Measurements from ENCODE around the gene UBE2D4. TPM values are rescaled to one million over a fixed set of nuclear protein-coding genes. Genes with fewer than 3 reads are reported as not detected.
"Not testable (repeated sequence)": the region's sequence is repeated elsewhere in the genome, so short reads cannot be mapped to it uniquely, and the experiment has no call there.

UBE2D4 gene
- polyA plus RNA-seq (ENCODE audit: insufficient read length) = 22.5 TPM
- long read RNA-seq, donor 1, transcript UBE2D4-201 (7 exons, 3,974 nt) = major isoform, 6 of 11 reads
- long read RNA-seq, donor 1, partial matches to known transcripts = 0 of 11 reads
- long read RNA-seq, donor 1, other reads (novel, unspliced or antisense) = 0 of 11 reads
- long read RNA-seq, donor 2, partial matches to known transcripts = 5 of 13 reads
- long read RNA-seq, donor 2, other reads (novel, unspliced or antisense) = 0 of 13 reads
- long read RNA-seq, donor 3, partial matches to known transcripts = 0 of 2 reads
- long read RNA-seq, donor 3, other reads (novel, unspliced or antisense) = 0 of 2 reads
- long read RNA-seq, donor 4, partial matches to known transcripts = 0 of 3 reads
- long read RNA-seq, donor 4, other reads (novel, unspliced or antisense) = 0 of 3 reads
- long read RNA-seq, donor 5, partial matches to known transcripts = 8 of 18 reads
- long read RNA-seq, donor 5, other reads (novel, unspliced or antisense) = 0 of 18 reads
- long read RNA-seq, donor 6, transcript UBE2D4-201 (7 exons, 3,974 nt) = major isoform, 6 of 11 reads
- long read RNA-seq, donor 6, partial matches to known transcripts = 0 of 11 reads
- long read RNA-seq, donor 6, other reads (novel, unspliced or antisense) = 0 of 11 reads
- long read RNA-seq, donor 7, partial matches to known transcripts = 13 of 20 reads
- long read RNA-seq, donor 7, other reads (novel, unspliced or antisense) = 0 of 20 reads
- long read RNA-seq, donor 8, partial matches to known transcripts = 0 of 4 reads
- long read RNA-seq, donor 8, other reads (novel, unspliced or antisense) = 0 of 4 reads

DNA sequence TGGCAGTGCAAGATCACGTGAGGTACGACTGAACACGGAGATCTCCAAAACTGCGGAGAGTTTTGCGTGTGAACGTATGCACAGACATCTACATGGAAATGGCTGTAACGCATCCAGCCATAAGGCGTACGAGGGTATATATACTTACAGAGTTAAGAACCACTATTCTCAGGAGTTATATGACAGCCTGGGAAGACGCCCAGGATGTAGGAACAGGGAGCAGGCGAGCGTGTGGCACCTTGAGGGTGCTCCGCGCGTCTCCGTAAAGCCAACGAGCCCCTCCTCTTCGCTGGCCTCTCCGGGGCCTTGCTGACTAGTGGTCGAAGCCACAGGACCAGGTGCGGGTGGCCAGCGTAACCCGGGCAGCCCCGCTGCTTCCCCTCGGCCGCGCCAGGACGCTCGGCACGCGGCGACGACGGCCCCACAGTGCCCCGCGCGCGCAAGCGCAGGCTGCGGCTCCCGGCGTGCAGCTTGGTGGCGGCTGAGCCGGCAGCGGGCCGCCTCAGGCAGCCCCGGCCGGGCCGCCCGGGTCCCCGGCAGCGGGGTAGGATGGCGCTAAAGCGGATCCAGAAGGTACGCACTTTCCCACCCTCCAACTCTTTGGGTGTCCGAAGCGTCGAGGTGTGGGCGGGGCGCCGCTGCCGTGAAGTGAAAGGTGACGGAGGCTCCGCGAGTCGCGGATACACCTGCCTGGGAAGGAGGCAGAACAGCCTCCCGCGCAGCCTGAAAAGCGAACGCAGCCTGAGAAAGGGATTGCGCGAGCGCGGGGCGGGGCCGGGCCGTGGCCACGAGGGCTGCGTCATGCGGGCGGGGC is at the start of gene UBE2D4:
Gene UBE2D4 (plus strand): TSS at position 453 of the 814 bp plus-strand sequence. CDS start 97 bp downstream, at position 550.
- DNase-seq = peak; percentile 70

DNA sequence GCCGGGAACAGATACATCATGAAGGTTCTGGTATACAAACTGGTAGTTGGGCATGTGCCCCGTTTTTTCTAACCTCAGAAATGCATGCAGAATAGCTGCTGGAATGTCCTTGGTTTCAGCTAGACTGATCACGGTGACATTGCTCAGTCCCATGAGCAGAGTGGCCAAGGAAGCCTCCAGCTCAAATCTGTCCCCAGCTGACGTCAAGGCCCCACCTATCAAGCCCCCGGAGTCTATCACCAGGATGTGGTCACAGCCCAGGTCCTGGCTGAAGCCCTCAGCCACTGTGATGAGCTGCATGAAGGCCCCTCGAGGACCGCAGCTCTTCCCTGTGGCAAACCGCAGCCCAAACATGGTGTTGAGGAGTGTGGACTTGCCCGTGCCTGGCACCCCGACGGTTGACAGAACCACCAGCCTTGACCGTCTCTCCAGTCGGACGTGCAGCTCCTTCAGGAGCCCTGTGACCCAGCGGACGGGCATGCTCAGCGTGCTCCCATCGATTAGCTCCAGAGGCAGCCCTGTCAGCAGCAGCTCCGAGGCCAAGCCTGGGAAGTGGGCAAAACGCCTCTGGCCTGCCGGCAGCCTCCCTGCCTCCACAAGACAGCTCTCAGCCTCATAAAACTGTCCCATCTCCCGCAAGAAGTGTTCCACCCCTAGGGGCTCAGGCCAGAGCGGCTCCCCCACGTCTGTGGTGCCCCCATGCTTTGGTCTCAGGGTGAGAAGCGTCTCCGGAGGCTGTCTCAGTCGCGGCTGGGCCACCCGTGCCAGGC is 49.1 kb upstream of the UBE2D4 start:
- no peak for DNase-seq

DNA sequence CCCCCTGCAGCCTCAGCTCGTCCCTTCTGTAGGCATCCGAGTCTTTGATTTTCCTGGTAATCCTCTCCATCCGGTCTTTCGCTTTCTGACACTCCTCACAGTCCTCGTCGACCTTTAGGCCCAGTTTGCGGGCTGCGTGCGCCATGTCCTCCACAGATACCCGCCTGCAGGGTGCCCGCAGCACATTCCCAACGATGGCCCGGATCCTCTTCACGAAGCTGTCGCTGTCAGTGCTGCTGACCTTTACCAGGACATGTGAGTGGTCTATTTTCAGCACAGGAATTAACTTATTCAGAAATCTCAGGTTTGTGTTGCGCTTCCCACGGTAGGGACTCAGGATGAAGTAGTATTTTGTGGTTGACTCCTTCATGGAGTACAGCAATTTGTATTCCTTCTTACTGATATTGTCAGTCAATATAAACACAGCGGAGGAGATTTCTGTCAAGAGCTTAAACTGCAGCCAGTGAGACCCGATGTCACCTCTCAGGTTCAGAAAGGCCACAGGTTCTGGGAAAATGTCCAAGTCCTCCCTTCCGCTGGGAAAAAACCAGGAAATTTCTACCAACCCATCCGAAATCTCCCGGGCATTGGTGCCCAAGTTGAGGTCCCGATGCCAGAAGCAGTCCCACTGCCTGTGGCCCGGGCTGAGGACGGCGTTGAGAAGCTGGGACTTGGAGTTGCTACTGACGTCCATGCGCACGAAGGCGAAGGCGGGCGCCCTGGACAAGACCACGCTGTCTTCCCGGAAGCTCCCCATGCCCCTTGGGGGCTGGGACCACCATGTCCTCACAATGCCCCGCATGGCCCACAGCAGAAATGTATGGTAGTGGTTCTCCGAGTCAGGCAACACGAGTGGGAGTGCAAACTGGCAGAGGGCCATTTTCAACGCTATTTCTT is 48.0 kb upstream of the UBE2D4 start:
- DNase-seq = no peak

DNA sequence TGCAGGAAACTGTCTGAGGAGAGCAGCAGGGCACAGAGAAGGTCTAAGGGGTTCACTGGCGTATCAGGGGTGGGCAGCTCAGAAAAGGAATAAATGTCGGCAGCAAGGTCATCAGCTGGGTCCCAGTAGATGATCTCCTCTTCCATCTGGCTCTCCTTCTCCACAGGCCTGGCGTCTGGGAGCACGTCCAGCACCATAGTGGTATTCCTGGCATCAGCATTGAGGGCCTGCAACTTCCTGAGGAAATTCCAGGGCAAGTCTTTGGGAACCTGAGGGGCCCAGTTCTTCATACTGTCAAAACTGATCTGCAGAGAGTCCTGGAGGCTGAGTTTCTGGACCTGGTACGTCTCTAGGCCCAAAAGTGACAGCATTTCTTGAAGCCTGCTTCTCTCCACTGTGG is 47.4 kb upstream of the UBE2D4 start:
- no peak for DNase-seq

DNA sequence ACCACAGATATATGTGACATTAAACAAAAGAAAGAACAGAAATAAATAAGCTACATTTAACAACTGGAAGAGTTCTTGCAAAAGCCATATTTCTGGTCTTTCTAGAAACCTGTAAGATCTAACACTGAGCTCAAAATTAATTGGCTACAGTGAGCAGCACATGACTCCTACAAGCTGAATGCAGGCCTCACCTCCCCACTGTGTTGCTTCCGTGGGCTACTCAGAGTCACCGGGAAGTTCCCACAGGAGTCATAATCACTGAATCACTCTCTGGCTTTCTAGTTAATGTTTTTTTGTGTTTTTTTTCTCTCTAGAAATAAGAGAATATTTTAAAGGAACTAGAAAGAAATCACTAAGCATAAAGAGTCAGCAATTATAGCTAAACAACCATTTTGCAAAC is 46.8 kb upstream of the UBE2D4 start:
- DNase-seq = no peak

DNA sequence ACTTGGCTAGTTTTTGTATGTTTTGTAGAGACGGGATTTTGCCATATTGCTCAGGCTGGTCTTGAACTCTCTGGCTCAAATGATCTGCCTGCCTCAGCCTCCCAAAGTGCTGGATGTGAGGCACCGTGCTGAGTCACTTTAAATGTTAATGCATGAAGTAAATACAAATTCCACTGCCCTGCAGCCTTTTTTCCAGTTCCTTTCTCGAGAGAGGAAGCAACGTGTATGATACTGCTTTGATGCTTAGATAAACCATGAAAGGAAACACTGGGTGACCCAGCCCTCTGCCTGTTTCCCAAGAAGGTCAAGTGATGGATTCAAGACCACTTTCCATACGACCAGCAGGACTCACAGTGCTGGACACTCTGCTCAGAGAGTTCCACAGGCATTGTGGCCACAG is 45.6 kb upstream of the UBE2D4 start:
- no peak for DNase-seq

DNA sequence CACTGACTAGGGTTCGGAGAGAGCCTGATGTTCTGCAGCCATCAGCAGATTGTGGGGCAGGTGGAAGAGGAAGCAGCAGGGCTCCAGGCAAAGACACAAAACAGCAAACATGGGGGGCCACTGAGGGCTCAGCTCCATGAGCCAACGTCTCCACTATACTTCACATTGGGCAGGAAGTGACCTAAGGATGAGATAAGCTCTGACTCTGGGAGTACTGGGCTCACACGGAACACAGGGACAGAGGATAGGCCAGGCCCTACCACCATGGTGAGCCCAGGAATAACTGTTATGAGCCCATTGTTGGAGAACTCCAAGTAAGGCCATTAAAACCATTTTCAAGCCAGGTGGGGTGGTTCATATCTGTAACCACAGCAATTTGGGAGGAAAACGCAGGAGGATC is 42.0 kb upstream of the UBE2D4 start:
- DNase-seq = no peak

DNA sequence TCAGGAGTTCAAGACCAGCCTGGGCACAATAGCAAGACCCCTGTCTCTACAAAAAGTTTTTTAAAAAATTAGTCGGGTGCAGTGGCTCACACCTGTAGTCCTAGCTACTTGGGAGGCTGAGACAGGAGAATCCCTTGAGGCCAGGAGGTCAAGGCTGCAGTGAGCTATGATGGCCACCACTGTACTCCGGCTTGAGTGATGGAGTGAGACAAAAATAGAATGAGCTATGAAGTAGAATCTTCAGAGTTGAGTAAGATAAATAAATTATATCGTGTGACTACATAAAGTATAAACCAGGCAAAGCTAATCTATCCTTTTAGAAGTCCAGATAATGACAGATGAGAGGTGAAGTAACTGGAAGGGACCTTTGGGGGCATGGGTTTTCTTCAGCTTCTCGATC is 41.6 kb upstream of the UBE2D4 start:
- DNase-seq = no peak

DNA sequence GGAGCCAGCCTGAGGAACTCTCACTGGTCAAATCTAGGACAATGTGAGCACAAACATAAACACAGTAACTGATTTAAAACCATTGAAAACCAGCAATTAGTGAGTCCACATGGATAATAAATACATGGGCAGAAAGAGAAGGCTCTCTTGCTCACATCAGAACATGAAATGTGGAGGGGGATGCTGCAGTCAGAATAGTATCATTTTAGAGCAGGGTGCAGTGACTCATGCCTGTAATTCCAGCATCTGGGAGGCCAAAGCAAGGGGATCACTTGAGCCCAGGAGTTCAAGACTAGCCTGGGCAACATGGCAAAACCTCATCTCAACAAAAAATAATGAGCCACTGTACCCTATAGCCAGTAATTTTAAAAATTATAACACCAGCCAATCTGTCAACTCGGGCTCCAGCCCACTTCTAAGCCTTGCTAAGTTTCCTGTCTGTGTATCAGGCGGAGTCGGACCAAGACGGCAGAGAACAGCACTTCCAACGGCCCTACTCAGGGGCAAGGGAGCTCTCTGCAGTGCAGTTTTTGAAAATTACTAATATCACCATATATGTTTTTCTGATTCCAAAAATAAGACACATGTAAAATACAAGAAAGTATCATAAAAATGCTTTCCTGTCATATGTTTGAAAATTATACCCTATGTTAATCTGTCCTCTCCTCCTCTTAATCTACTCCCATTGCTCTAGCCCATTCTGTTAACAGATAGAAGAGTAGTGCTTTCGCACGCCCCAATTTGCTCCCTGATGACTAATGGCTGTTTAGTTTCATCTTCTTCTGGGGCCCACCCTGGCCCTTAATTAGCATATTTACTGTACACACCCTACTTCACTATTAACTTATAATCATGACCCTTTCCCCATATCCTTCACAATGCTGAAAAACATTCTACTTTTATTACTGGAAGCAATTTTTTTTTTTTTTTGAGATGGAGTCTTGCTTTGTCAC is 37.0 kb upstream of the UBE2D4 start:
- DNase-seq = no peak

DNA sequence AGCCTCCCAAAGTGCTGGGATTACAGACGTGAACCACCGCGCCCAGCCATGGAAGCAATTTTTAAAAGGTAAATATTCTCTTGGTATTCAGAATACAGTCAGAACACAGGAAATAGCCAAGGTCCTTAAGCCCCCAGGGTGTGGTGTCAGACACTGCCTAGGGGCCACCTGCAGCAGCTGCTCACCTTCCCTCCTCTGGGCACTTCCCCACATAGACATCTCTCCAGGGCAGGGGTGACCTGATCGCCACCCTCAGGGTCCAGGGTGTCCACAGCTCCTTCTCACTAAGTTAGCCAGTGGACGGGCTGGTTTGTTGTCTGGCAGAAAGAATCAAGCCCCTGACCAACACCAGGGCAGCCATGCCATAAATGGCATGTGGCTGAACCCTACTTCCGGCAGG is 35.8 kb upstream of the UBE2D4 start:
- DNase-seq = no peak

DNA sequence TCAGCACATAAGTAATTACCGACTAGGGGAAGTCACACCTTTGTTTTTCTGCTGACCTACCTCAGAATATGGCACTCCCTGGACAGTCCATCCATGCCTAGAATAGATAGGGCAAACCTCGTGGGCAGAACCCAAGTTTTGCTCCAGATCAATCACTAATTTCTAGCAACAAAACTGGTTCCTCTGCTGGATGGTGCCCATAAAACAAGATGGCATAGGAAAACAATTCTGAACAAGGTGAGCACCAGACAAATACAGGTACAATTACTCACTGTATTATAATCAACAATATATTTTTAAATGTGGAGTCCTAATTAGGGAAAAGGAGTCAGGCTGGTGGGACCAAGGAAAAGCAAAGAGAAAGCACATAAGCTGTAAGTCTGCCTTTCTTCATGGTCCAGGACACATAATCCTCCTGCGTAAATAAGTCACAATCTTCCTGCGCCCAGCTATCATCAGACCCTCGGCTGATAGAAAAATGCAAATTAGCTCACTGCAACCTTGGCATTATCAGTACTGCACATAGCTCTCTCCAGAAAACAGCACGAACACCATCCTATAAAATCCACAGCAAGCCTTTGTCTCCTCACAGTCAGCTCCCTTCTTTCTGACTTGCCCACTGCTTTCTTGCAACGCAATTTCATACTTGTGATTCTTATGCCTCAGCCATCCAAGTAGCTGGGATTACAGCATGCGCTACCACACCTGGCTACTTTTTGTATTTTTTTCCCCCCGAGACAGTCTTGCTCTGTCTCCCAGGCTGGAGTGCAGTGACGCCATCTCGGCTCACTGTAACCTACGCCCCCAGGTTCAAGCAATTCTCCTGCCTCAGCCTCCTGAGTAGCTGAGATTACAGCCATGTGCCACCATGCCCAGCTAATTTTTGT is 34.9 kb upstream of the UBE2D4 start:
- no peak for DNase-seq

DNA sequence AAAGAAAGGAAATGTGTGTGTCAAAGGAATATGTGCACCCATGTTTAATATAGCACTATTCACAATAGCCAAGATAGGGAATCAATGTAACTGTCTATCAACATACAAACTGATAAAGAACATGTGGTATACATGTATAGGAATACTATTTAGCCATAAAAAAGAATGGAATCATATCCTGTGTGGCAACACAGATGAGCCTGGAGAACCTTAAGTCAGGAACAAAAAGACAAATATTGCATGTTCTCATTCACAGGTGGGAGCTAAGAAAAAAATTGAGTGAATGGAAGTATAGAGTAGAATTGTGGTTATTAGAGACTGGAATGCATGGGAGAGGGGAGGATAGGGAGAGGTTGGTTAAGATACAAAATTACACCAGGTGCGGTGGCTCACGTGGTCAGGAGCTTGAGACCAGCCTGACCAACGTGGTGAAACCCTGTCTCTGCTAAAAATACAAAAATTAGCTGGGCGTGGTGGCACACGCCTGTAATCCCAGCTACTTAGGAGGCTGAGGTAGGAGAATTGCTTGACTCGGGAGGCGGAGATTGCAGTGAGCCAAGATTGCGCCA is 30.3 kb upstream of the UBE2D4 start:
- no peak for DNase-seq

DNA sequence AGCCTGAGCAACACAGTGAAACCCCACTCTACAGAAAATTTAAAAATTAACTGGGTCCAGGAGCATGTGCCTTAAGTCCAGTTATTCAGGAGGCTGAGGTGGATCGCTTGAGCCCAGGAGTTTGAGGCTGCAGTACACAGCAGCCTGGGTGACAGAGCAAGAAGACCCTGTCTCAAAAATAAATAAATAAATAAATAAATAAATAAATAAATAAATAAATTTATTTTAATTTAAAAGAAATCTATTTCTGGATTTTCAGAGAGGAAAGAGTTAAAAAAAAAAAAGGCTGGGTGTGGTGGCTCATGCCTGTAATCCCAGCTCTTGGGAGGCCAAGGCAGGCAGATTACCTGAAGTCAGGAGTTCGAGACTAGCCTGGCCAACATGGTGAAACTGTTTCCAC is 27.7 kb upstream of the UBE2D4 start:
- not testable (repeated sequence) for DNase-seq

DNA sequence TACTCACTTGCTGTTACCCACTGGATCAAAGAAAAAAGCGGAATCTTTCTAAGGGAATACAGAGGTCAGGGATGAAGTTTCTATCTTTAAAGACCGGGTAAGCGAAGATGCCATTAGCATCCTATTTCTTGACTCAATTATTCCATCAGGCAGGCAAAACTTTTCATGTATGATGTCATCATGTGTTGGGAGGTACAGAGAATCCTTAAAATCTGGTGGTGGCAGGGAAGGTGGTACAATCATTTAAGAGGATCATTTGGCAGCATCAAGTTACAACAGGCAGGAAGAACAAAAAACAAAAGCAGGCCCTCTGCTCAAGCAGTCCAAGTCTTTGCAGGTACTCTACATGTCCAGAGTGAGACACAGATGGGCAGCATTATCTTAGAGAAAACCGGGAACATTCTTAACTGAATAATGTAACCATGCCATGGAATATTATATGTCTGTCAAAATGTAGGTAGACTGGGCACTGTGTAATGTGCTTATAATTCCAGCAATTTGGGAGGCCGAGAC is 23.6 kb upstream of the UBE2D4 start:
- DNase-seq = no peak

DNA sequence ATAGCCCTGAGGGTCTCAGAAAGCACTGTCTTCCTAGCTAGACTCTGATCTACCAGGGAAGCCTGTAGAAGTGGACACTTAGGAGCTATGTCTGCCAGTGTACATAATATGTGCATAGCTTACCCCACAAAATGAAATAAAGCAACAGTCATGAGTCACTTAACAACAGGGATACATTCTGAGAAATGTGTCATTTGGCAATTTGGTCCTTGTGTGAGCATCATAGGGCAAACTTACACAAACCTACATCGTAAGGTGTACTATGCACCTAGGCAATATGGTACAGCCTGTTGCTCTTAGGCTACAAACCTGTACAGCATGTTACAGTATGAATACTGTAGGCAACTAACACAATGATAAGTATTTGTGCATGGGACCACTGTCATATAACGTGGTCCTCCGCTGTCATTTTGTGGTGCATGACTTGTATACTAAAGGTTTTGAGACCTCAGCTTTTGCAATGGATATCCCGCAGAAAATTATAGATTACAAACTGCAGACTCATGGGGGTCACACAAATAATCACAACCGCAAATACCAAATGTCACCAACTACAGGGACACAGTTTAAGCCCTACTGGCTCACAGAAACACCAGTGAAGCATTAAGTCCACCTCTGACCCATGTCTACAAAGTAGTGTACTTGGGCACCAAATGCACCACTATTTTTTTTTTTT is 21.6 kb upstream of the UBE2D4 start:
- DNase-seq = no peak

DNA sequence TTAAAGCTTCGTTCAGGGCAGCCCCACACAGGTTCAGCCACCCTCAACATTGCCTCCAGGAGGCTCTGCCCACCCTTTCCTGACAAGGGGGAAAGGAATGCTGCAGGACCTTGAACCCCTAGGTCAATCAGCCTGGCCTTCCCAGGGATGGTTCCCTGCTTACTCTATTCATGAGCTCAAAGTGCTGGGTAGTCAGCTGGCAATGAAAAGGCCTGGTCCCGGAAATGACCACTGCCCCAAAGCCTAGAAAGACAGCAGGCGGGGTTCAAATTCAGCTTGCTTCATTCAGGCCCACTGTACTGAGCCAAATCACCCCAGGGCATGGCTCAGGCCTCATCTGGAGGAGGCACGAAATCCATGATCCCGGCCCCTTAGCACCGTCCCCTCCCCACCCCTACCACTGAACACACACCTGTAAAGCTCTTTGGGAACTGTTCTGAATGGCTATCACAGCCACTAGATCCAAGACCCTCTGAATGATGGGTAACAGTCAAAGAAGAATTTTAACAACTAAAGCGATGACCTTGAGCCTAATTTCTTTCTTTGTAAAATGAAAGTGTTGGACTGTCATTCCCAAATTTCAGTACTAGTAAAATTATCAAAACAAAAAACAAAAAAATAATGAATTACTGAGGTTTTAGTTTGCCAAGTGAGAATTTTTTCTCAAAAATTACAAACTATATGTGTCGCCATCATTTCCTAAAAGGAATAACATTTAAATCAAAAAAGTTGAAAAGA is 20.9 kb upstream of the UBE2D4 start:
- no peak for DNase-seq

All from left kidney (tissue), 8 donors.